Measurements from ENCODE around the gene TMOD1. TPM values are rescaled to one million over a fixed set of nuclear protein-coding genes. Genes with fewer than 3 reads are reported as not detected.
A peak's percentile ranks its signal among the peaks of the same experiment; 100 is the strongest.

TMOD1 gene
- total and polyA plus RNA-seq, 9 of the 15 experiments (the other 6 are each of a cell fraction or from before 2014, with no cell fraction given), result 7.1 to 41.2 (median 14.2) TPM

DNA sequence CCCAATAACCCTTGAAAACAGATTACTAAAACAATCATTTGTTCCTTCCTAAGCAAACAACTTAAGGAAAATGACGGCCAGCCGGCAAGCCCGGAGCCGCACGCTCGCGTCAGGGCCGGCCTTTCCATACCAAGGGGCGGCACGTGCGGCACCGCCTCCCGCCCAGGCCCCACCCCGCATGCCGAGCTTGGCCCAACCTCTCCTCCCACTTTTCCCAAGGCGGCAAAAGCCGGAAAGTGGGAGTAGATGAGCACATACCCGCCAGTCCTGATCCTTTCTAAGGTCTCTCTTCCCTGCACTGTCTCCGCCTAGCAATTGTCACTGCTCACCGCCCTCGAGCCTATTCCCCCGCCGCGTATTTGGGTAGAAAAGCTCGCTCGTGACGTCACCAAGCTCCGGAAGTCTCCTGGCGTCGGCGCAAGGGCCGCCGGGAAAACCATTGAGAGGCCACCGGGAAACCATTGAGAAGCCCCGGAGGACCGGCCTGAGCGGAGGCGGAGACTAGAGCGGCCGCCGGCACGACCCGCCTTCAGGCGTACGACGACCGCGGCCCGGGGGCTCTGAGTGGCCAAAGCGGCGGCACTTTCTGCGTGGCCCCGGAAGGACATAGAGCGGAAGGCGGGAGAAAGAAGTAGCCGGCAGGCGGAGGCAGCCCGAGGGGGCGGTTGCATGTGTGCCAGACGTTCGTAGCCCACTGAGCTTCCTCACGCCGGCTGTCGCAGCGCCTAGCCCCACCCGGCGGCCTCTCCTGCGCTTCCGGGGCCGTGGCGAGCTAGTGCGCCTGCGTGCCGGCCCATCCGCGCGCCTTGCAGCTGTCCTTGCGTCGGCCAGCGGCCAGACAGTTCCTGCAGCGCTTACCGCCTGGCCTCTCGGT, 131.8 kb downstream of the TMOD1 start, which contains the start of the genes NCBP1 and TSTD2 (continued):
- TF ChIP-seq FIP1L1 (IDR thresholded peaks at IDR 0.05; ENCODE audit: low read depth, low read length, poor library complexity, severe bottlenecking), result no peak
- TF ChIP-seq, protein P1, sequence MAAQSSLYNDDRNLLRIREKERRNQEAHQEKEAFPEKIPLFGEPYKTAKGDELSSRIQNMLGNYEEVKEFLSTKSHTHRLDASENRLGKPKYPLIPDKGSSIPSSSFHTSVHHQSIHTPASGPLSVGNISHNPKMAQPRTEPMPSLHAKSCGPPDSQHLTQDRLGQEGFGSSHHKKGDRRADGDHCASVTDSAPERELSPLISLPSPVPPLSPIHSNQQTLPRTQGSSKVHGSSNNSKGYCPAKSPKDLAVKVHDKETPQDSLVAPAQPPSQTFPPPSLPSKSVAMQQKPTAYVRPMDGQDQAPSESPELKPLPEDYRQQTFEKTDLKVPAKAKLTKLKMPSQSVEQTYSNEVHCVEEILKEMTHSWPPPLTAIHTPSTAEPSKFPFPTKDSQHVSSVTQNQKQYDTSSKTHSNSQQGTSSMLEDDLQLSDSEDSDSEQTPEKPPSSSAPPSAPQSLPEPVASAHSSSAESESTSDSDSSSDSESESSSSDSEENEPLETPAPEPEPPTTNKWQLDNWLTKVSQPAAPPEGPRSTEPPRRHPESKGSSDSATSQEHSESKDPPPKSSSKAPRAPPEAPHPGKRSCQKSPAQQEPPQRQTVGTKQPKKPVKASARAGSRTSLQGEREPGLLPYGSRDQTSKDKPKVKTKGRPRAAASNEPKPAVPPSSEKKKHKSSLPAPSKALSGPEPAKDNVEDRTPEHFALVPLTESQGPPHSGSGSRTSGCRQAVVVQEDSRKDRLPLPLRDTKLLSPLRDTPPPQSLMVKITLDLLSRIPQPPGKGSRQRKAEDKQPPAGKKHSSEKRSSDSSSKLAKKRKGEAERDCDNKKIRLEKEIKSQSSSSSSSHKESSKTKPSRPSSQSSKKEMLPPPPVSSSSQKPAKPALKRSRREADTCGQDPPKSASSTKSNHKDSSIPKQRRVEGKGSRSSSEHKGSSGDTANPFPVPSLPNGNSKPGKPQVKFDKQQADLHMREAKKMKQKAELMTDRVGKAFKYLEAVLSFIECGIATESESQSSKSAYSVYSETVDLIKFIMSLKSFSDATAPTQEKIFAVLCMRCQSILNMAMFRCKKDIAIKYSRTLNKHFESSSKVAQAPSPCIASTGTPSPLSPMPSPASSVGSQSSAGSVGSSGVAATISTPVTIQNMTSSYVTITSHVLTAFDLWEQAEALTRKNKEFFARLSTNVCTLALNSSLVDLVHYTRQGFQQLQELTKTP (IDR thresholded peaks at IDR 0.05; ENCODE audit: low read depth in 1 of 2, partially characterized antibody in 2 of 2), result peak in 1 of 2 experiments; percentile 33
- TF ChIP-seq GTF2E2 (tag; IDR thresholded peaks at IDR 0.05), result no peak
- 0 out of 2 replicates have a peak, but pooled peaks have one; percentile 79 for TF ChIP-seq ZNF766 (CRISPR knock-in tag; conservative IDR thresholded peaks at IDR 0.05)
- TF ChIP-seq RBM17 (IDR thresholded peaks at IDR 0.05; ENCODE audit: borderline replicate concordance, low read depth, low read length), result no peak
- TF ChIP-seq PHF8 (IDR thresholded peaks at IDR 0.05; ENCODE audit: borderline replicate concordance, low read length), result peak; percentile 80
- TF ChIP-seq, protein P2, sequence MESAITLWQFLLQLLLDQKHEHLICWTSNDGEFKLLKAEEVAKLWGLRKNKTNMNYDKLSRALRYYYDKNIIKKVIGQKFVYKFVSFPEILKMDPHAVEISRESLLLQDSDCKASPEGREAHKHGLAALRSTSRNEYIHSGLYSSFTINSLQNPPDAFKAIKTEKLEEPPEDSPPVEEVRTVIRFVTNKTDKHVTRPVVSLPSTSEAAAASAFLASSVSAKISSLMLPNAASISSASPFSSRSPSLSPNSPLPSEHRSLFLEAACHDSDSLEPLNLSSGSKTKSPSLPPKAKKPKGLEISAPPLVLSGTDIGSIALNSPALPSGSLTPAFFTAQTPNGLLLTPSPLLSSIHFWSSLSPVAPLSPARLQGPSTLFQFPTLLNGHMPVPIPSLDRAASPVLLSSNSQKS (CRISPR knock-in tag; IDR thresholded peaks at IDR 0.05), result no peak
- no peak for TF ChIP-seq ZC3H8 (IDR thresholded peaks at IDR 0.05)
- peak; percentile 41; the same call in 1 of the 2 replicates for TF ChIP-seq SOX6 (IDR thresholded peaks at IDR 0.05)
- TF ChIP-seq GABPA (tag; conservative IDR thresholded peaks at IDR 0.05; ENCODE audit: low read depth), result peak; percentile 97
- no peak for TF ChIP-seq SREBF1 (IDR thresholded peaks at IDR 0.05; ENCODE audit: borderline replicate concordance, low read depth, low read length)
- no peak for TF ChIP-seq PTBP1 (IDR thresholded peaks at IDR 0.05; ENCODE audit: low read depth, low read length)
- TF ChIP-seq ZNF586 (CRISPR knock-in tag; conservative IDR thresholded peaks at IDR 0.05), result no peak
- TF ChIP-seq ZFPM2 (CRISPR knock-in tag; IDR thresholded peaks at IDR 0.05), result no peak
- no peak for TF ChIP-seq ILF3 (IDR thresholded peaks at IDR 0.05; ENCODE audit: borderline replicate concordance)
- TF ChIP-seq CBX5 (IDR thresholded peaks at IDR 0.05; ENCODE audit: borderline replicate concordance, low read depth), result no peak
- no peak for TF ChIP-seq ZNF41 (CRISPR knock-in tag; conservative IDR thresholded peaks at IDR 0.05)
- TF ChIP-seq KDM1A (IDR thresholded peaks at IDR 0.05), result no peak
- no peak for TF ChIP-seq PHTF2 (CRISPR knock-in tag; IDR thresholded peaks at IDR 0.05)
- TF ChIP-seq ELF1 (tag; IDR thresholded peaks at IDR 0.05), result peak; percentile 96
- TF ChIP-seq FOS (IDR thresholded peaks at IDR 0.05; ENCODE audit: extremely low read depth, insufficient read length), result peak; percentile 35
- peak; percentile 82 for TF ChIP-seq CCNT2 (IDR thresholded peaks at IDR 0.05; ENCODE audit: borderline replicate concordance, extremely low read depth, insufficient read length, low read depth, low read length)
- no peak for TF ChIP-seq BDP1 (IDR thresholded peaks at IDR 0.05; ENCODE audit: insufficient read depth, insufficient read length)
- TF ChIP-seq PRMT5 (CRISPR knock-in tag; IDR thresholded peaks at IDR 0.05), result 0 out of 2 replicates have a peak, but pooled peaks have one; percentile 66
- no peak for TF ChIP-seq SLC30A9 (CRISPR knock-in tag; IDR thresholded peaks at IDR 0.05)

Data from K562 (cell line).